CD4-positive, alpha-beta T cell treated with Interleukin-15 for 4 hours (primary cell): ENCODE results near the gene FAM89A.
"Not testable (repeated sequence)": the region's sequence is repeated elsewhere in the genome, so short reads cannot be mapped to it uniquely, and the experiment has no call there.

Experiments used
- DNase-seq: peaks from one replicate; pipeline ENCODE4 v3.0.0-alpha.2; 2020; ENCODE audit warnings: low spot score

Gene FAM89A

GRCh38 chr1:231055271-231055670 lies 15.2 kb upstream of the FAM89A start:
- DNase-seq = no peak

- no peak for DNase-seq
These were observed 13.6 kb upstream of the FAM89A start for GRCh38 chr1:231053493-231054162.

GRCh38 chr1:231052777-231053176 lies 12.7 kb upstream of the FAM89A start:
- no peak for DNase-seq

GRCh38 chr1:231050932-231051331 lies 10.9 kb upstream of the FAM89A start:
- not testable (repeated sequence) for DNase-seq

- DNase-seq = no peak
These were observed 10.3 kb upstream of the FAM89A start for GRCh38 chr1:231050395-231050794.

GRCh38 chr1:231049121-231049979 lies 9.3 kb upstream of the FAM89A start:
- no peak for DNase-seq

GRCh38 chr1:231048419-231048818 lies 8.4 kb upstream of the FAM89A start:
- DNase-seq = not testable (repeated sequence)

GRCh38 chr1:231047529-231047928 lies 7.5 kb upstream of the FAM89A start:
- not testable (repeated sequence) for DNase-seq

GRCh38 chr1:231046730-231047395 lies 6.8 kb upstream of the FAM89A start:
- no peak for DNase-seq

GRCh38 chr1:231045921-231046729 lies 6.1 kb upstream of the FAM89A start:
- DNase-seq = not testable (repeated sequence)

- no peak for DNase-seq
These were observed 5.2 kb upstream of the FAM89A start for GRCh38 chr1:231045286-231045685.

- DNase-seq = no peak
These were observed 4.5 kb upstream of the FAM89A start for GRCh38 chr1:231044588-231044987.

- no peak for DNase-seq
These were observed 1.7 kb upstream of the FAM89A start for GRCh38 chr1:231041719-231042261.

- no peak for DNase-seq
These were observed 1.0 kb upstream of the FAM89A start for GRCh38 chr1:231040800-231041718.

- peak; percentile 13 for DNase-seq
These were observed 664 bp downstream of the FAM89A start for GRCh38 chr1:231039161-231040018.

GRCh38 chr1:231037585-231038517 lies 2.2 kb downstream of the FAM89A start:
- DNase-seq = no peak

GRCh38 chr1:231036416-231036815 lies 3.6 kb downstream of the FAM89A start:
- no peak for DNase-seq

- no peak for DNase-seq
These were observed 4.3 kb downstream of the FAM89A start for GRCh38 chr1:231035799-231036198.
